GM08714 (cell line): ENCODE measurements around the gene NPIPA2.
"Not testable (repeated sequence)": the region's sequence is repeated elsewhere in the genome, so short reads cannot be mapped to it uniquely, and the experiment has no call there.

ENCODE experiments used
- H3K4me3 ChIP-seq: fragments of 200-500 bp; sonication (Bioruptor generic); 2 replicates; pipeline ENCODE4 v1.5.1; 2014; ENCODE audit warnings: mild to moderate bottlenecking, low read length, inconsistent platforms

NPIPA2 gene

DNA sequence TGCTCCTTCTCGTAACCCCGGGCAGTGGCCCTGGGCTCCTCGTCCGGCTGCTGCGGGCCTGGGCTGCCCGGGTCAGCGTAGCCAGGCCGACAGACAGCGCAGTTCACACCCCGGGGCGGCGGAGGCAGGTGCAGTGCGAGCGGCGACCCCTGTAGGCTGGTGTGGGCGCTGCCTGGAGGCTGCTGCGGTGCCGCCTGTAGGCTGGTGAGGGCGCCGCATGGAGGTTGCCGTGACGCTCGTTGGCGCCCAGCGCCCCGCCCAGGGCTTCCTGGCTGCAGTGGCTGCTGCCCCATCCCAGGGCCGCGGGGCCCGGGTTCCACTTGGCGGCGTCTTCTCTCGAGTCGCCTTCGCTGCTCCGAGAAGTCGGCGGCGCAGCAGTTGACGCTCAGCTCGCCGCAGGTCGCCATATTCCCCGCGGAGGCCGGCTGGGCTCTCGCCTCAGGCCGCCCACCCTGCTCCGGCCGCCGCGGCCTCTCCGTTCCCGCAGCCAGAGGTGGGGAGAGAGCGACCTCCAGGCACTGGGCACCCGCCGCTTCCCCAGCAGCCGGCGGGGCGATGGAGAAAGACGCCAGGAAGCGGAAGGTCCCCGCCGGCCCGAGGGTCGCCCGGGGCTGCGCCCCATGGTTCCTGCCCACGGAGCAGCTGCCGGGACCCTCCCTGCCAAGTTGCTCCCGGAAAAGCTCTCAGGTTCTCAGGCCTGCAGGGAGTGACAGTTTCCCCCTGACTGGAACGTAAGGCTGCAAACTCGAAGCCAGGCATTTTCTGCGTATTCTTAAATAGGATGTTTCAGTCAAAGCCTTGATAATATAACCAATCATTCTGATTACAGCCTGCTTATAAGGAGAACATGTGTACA is at the start of gene NPIPA2:
Gene NPIPA2, plus strand, starts transcription at position 261 of the 856 bp plus-strand sequence. CDS start 5,533 bp downstream, outside the sequence.
- H3K4me3 ChIP-seq = not testable (repeated sequence)

DNA sequence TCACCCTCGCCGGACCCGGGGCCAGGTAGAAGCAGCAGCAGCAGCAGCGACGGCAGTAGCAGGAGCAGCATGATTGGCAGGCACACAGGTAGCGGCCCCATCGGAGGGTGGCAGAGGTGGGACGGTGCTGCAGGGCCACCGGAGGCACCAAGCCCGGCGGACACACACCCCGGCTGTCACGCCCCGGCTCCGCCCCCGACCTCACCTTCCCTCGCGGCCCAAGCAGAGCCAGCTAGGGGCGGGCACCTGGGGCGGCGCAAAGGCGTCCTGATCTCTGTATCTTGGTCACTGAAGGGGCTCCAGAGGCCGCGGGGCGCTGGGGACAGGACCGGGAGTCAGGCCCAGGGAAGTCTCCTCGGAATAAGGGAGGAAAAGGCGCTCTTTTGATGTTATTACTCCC is 48.2 kb upstream of the NPIPA2 start, which contains the start of gene PLA2G10:
Gene PLA2G10, minus strand, starts transcription at position 180 of the 400 bp plus-strand sequence. Its CDS starts 79 bp downstream, at position 101.
- H3K4me3 ChIP-seq = not testable (repeated sequence)

DNA sequence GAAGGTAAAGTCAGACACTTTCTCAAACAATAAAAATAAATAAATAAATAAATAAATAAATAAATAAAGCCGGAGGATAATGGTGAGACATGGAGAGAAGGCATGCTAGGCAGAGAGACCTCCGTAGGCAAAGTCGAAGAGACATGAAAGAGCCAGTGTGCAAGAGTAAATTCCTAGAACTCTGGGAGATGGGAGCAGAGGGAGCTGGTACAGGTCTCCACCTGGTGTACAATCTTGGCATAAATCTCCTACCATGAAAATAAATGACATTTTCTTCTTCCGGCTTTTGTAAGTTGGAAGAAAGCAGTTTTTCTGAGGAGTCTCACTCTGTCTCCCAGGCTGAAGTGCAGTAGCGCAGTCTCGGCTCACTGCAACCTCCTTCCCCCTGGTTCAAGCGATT is 40.5 kb upstream of the NPIPA2 start:
- not testable (repeated sequence) for H3K4me3 ChIP-seq

DNA sequence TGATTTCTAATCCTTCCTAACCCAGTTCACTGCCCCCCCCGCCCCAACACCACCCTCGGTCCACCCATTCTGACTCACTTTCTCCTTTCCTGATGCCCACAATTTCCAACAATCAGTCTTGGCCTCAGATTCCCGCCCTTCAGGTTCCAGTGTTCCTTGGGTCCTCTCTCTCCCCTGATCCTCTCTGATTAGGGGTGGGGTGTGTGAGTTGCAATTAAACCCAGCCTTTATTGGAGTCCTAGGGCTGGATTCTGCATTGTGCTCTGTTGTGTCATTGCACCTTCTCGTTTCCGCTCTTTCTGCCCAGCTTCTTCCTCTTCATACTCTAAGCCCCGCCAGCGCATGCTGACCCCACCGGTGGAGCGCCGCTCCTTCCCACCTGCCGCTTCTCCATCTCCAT is 39.7 kb upstream of the NPIPA2 start:
- not testable (repeated sequence) for H3K4me3 ChIP-seq

DNA sequence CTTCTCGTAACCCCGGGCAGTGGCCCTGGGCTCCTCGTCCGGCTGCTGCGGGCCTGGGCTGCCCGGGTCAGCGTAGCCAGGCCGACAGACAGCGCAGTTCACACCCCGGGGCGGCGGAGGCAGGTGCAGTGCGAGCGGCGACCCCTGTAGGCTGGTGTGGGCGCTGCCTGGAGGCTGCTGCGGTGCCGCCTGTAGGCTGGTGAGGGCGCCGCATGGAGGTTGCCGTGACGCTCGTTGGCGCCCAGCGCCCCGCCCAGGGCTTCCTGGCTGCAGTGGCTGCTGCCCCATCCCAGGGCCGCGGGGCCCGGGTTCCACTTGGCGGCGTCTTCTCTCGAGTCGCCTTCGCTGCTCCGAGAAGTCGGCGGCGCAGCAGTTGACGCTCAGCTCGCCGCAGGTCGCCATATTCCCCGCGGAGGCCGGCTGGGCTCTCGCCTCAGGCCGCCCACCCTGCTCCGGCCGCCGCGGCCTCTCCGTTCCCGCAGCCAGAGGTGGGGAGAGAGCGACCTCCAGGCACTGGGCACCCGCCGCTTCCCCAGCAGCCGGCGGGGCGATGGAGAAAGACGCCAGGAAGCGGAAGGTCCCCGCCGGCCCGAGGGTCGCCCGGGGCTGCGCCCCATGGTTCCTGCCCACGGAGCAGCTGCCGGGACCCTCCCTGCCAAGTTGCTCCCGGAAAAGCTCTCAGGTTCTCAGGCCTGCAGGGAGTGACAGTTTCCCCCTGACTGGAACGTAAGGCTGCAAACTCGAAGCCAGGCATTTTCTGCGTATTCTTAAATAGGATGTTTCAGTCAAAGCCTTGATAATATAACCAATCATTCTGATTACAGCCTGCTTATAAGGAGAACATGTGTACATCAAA is 38.9 kb upstream of the NPIPA2 start, which contains the start of gene NPIPA3:
Gene NPIPA3, plus strand, starts transcription at position 256 of the 856 bp plus-strand sequence. CDS start 5,533 bp downstream, outside the sequence.
- not testable (repeated sequence) for H3K4me3 ChIP-seq

DNA sequence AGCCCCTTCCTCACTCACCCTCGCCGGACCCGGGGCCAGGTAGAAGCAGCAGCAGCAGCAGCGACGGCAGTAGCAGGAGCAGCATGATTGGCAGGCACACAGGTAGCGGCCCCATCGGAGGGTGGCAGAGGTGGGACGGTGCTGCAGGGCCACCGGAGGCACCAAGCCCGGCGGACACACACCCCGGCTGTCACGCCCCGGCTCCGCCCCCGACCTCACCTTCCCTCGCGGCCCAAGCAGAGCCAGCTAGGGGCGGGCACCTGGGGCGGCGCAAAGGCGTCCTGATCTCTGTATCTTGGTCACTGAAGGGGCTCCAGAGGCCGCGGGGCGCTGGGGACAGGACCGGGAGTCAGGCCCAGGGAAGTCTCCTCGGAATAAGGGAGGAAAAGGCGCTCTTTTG is 9.1 kb upstream of the NPIPA2 start:
- H3K4me3 ChIP-seq = not testable (repeated sequence)

DNA sequence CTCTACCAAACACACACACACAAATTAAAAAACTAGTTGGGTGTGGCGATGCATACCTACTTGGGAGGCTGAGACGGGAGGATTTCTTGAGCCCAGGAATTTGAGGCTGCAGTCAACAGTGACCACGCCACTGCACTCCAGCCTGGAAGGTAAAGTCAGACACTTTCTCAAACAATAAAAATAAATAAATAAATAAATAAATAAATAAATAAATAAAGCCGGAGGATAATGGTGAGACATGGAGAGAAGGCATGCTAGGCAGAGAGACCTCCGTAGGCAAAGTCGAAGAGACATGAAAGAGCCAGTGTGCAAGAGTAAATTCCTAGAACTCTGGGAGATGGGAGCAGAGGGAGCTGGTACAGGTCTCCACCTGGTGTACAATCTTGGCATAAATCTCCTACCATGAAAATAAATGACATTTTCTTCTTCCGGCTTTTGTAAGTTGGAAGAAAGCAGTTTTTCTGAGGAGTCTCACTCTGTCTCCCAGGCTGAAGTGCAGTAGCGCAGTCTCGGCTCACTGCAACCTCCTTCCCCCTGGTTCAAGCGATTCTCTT is 1.4 kb upstream of the NPIPA2 start:
- not testable (repeated sequence) for H3K4me3 ChIP-seq

DNA sequence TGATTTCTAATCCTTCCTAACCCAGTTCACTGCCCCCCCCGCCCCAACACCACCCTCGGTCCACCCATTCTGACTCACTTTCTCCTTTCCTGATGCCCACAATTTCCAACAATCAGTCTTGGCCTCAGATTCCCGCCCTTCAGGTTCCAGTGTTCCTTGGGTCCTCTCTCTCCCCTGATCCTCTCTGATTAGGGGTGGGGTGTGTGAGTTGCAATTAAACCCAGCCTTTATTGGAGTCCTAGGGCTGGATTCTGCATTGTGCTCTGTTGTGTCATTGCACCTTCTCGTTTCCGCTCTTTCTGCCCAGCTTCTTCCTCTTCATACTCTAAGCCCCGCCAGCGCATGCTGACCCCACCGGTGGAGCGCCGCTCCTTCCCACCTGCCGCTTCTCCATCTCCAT is 539 bp upstream of the NPIPA2 start:
- not testable (repeated sequence) for H3K4me3 ChIP-seq

DNA sequence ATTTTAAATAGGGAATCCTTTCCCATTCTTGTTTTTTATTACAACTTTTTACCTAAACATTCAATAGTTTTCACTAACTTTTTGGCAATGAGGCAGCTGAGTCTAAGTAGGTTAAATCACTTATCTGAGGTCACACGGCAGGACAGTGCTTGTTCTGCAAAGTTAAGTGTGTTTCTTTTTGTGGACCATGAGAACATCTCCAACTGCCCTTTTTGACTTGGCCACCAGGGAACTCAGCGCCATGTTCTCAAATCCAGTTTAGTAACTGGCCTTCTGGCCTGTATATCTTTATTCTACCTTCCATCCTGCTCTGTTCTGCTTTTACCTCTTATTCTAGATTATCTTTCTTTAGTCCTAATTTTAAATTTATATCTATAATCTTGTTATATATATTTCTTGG is 31.3 kb downstream of the NPIPA2 start:
- H3K4me3 ChIP-seq = not testable (repeated sequence)

DNA sequence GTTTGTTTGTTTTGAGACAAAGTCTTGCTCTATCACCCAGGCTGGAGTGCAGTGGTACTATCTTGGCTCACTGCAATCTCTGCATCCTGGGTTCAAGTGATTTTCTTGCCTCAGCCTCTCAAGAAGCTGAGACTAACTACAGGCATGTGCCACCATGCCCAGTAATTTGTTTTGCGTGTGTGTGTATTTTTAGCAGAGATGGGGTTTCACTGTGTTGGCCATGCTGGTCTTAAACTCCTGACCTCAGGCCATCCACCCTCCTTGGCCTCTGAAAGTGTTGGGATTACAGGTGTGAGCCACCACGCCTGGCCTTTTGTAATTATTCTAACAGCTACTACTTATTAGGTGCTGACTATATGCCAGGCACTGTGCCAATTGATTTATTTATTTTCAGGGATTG is 33.3 kb downstream of the NPIPA2 start:
- not testable (repeated sequence) for H3K4me3 ChIP-seq

DNA sequence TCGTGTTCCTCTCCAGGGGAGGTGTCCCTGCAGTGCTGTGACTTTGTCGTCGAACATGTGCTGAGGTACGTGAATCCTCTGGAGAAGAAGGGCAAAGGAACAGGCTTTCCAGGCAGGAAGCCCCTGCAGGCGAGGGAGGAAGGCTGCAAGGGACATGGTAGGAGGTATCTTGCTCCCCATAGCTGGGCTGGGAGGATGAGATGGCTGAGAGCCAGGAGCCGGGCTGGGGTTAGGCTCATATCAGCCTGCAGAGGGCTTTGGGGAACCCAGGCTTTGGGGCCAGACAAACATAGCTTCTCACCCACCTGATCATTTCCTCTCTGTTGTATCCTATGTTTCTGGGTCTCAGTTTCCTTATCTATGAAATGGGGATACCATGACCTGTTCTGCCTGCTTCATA is 34.4 kb downstream of the NPIPA2 start:
- not testable (repeated sequence) for H3K4me3 ChIP-seq

DNA sequence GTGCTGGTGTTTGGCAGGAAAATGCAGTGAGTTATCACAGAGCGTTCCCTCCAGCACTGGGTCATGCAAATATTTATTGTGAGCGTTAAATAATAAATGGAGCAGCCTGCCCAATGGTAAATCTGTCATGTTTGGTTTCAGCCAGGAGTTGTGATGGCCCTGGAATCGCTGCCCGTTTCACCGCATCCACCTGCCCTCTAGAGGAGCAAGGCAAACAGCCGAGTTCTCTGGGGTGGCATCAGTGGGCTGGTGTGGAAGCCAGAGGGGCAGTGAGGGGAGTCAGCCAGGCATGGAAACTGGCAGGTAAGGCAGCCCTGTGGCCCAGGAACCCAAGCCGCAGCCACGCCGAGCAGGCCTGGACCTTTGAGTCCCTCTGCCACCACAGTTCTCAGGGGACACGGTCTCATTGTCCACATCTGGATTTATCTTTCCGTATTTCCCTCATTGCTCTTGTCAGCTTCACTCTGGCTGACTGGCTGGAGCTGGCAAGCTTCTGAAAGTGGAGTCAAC is 37.1 kb downstream of the NPIPA2 start:
- not testable (repeated sequence) for H3K4me3 ChIP-seq

DNA sequence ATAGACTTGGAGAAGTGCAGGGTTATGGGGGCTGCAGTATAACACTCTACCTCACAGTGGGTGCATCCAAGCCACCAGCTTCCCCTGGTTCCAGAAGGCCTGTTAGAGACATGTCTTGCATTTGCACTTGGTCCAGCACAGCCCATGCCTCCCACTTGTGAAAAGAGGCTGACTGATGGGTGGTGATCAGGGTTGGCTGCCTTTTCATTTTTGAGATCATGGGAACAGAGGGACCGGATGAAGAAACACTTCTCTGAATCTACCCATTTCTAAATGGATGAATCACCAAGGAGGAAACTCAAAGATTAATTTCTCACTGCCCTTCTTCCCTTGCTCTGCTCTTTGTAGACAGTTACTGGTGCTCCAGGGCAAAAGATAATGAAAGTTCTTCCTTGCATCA is 43.8 kb downstream of the NPIPA2 start:
- H3K4me3 ChIP-seq = not testable (repeated sequence)

DNA sequence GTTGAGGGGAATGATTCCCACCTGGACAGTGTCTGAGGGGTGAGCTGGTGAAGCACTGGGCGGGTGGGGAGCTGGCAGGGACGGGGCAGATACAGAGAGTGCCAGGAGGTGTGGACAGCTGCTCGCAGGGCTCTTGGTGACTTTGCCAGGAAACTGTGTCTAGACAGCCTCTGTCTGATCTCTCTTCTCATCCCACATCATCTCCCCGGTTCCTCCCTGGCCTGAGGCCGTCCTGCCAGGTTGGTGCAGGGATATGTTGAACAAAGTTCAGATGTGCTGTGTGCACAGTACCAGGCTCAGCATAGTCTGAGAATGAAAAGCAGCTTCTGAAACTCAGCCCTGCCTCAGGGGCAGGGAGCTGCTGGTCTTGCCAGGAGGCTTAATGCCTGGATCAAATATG is 47.2 kb downstream of the NPIPA2 start:
- not testable (repeated sequence) for H3K4me3 ChIP-seq

DNA sequence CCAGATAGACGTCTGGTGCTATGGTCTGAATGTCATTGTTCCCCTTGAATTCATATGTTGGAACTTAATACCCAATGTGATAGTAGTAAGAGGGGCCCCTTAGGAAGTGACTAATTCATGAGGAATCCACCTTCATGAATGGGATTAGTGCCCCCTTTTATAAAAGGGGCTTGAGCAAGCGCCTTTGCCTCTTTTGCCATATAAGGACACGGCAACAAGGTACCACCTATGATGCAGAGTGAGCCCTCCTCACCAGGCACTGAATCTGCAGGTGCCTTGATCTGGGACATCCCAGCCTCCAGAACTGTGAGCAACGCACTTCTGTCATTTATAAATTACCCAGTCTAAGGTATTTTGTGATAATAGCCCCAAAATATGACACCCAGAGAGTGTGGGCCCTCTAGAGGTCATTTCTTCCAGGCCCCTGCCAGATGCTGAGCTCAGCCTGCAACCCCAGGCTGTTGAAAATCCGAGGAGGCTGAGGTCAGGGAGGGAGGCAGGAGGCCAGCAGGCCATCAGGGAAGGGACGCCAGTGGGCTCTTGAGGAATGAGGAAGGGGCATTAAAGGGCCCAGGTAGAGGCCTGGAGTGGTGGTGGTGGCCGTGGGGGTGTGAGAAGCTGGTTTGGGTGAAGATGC is 48.1 kb downstream of the NPIPA2 start:
- not testable (repeated sequence) for H3K4me3 ChIP-seq

DNA sequence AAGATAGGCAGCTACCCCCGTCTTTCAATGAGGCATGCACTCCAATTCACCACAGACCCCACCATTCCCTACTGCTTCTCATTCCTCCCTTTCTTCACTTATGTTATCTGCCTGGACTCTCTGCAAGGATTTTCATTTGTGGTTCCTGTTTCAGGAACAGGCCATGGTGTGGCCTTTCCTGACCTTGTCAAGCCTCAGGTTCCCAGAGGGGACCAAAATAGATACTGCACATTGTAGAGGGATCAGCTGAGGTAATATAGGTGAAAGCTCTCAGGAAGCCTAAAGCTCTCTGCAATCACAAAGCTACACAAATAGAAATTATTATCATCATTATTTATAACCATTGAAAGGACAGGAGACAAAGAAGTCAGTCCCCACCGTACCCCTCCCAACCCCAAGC is 50.6 kb downstream of the NPIPA2 start:
- not testable (repeated sequence) for H3K4me3 ChIP-seq

DNA sequence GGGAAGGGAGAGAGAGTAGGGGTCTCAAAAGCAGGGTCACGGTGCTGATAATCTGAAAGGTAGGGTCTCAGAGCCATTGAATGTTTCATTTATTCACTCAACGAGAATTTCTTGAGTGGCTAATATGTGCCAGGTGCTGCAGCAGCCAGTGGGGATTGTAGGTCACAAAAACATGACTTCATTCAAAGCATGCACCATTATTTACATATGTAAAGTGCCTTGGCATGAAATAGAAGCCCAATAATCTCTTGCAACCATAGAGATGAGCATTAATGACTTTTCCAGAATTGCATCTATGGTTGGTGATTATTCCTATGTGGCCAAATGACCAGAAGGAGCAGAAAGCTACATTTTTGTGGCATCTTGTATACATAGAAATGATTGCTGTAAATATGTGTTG is 55.2 kb downstream of the NPIPA2 start:
- H3K4me3 ChIP-seq = not testable (repeated sequence)

DNA sequence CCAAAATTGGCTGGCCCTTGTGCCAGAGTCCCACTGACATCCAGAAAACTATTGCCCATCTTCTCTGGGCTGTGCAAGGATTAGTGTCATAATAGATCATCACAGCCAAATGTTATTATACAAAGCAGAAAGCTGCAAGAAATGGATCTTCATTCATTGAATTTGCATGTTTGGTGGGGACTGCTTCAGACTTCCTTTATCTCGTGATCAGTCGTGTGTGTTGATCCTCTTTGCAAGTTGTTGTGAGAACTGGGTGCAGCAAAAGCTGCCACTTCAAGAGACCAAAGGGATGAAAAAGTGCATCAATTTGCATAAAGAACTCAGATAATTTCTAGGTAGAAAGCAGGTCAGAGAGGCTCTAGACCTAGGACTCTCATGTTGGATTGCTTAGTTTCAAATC is 61.2 kb downstream of the NPIPA2 start:
- not testable (repeated sequence) for H3K4me3 ChIP-seq

DNA sequence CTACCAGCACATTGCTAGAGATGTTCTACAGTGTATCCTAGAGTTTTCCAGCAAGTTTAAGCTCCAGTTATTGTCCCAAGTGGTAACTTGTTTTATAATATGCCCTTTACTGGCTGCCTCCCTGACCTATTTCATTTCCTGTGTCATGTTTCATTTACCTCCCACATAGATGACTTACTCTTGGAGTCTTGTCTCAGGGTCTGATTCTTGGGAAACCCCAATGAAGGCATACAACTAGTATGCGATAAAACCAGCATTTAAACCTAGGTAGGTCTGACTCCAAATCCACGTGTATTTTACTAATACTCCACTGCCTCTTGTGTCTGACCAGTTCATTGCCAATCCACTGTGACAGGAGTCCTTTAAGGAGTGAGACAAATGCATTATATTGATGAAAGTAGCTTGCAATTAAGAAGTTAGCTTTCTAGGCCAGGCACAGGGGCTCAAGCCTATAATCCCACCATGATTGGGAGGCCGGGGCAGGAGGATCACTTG is 64.9 kb downstream of the NPIPA2 start:
- not testable (repeated sequence) for H3K4me3 ChIP-seq

DNA sequence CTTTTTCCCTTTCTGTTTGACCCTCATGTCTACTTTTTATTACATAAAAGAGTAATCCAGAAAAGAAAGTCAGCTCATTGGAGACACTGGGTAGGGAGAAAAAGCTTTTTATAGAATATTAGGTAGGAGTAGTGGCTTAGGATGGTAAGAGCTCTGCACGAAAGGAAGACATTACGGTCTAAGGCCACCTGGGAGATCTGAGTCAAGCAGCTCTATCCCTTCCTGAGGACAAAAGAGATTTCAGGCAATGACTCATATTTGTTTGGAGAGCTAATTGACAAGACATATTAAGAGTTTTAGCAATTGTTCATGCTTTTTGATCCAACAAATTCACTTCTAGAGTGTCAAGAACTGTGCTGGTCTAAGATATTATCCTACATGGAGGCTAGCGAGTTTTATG is 71.6 kb downstream of the NPIPA2 start:
- not testable (repeated sequence) for H3K4me3 ChIP-seq
